Ovary (tissue), 9 donors: ENCODE measurements around the gene SLC16A10. TPM values are rescaled to one million over a fixed set of nuclear protein-coding genes. Genes with fewer than 3 reads are reported as not detected.
"Not testable (repeated sequence)": the region's sequence is repeated elsewhere in the genome, so short reads cannot be mapped to it uniquely, and the experiment has no call there.

Source experiments
- DNase-seq, 5 donors: peaks; one replicate each; pipeline ENCODE4 v3.0.0-alpha.2; 2019 to 2020
- H3K27ac ChIP-seq, 2 donors: fragments of 200-600 bp; one replicate each; pipeline versions ENCODE4 v1.5.1 to v1.8.0; 2019 to 2022
- H3K27me3 ChIP-seq: fragments of 200-600 bp; one replicate; pipeline ENCODE4 v1.8.0; 2022
- H3K36me3 ChIP-seq: fragments of 200-600 bp; sonication (generic); one replicate; pipeline ENCODE4 v1.5.1; 2019
- H3K4me1 ChIP-seq: one replicate; pipeline ENCODE4 v1.8.1; 2013; ENCODE audit warnings: mild to moderate bottlenecking, moderate library complexity; ENCODE audit not compliant: insufficient read depth
- H3K4me3 ChIP-seq: fragments of 200-600 bp; sonication (generic); one replicate; pipeline ENCODE4 v1.5.1; 2017
- H3K9me3 ChIP-seq, 2 donors: fragments of 200-600 bp in 1 of 2; sonication (generic) in 1 of 2; one replicate each; pipeline versions ENCODE4 v1.5.1 to v1.8.1; 2013 to 2019; ENCODE audit warnings: mild to moderate bottlenecking in 1 of 2, moderate library complexity in 1 of 2
- EP300 ChIP-seq: sonication (generic); formaldehyde crosslinking; IDR thresholded peaks from one replicate; pipeline ENCODE4 v1.6.1; 2017; ENCODE audit warnings: antibody characterized with exemption
- POLR2A ChIP-seq: fragments of 450-650 bp; IDR thresholded peaks from one replicate; pipeline ENCODE4 v1.6.1; 2017; ENCODE audit warnings: antibody characterized with exemption, mild to moderate bottlenecking, moderate library complexity
- WGBS, 3 donors: extraction: QIAGEN DNeasy Blood & Tissue Kit in 1 of 3; methylation state at CpG; one replicate each; pipeline versions ENCODE4 v1.1.5 to v1.1.7; 2013 to 2017; 5-methylcytosine and 5-hydroxymethylcytosine counted together
- intact Hi-C, 4 donors: fragments of 100-400 bp; cut with DNase I; formaldehyde crosslinking; loops; one replicate each; pipeline versions ENCODE4 v1.11.0 to v1.15.1; 2022 to 2023
- polyA plus RNA-seq, 2 donors: library from polyadenylated mRNA; stranded (reverse); fragments of 200-250 nt in 1 of 2; fragments of 350-450 nt in 1 of 2; fragmentation: Illumina TruSeq in 1 of 2; extraction: RNeasy Lipid Tissue Mini Kit (QIAGEN cat#74804) in 1 of 2; gene quantifications; one replicate each; pipeline ENCODE4 v1.2.3, GENCODE V29; 2013 to 2014
- total RNA-seq, 7 donors: library from RNA; depleted of rRNA in 2 of 7; stranded (reverse); fragments of >200 nt in 2 of 7; fragmentation: NEBNext Ultra II Directional in 3 of 7; extraction: Animal tissue kit (Norgen Biotek cat#: 25700) in 3 of 7; gene quantifications; one replicate each; pipeline versions ENCODE4 v1.1.0 to v1.2.4, GENCODE V29; 2016 to 2023
- TF ChIP-seq, protein P1 (sequence below), 3 donors: fragments of 450-650 bp in 2 of 3; fragments of 200-600 bp in 1 of 3; IDR thresholded peaks; one replicate each; pipeline versions ENCODE4 v1.5.1 to v1.8.0; 2016 to 2022; ENCODE audit warnings: antibody characterized with exemption in 3 of 3, mild to moderate bottlenecking in 1 of 3
- donor health status: DM: no; HTN: no; CAD: no; lungs with moderate emphysema.
- donor health status: DM: no; HTN: no; CAD: no.
- donor health status: Bipolar disorder and iron deficiency.
- donor health status: DM: yes; HTN: yes; CAD: no.
- donor health status: DM: no; HTN: no; CAD: no.
- donor health status: DM: yes; HTN: yes; CAD: no.

Gene SLC16A10
- total and polyA plus RNA-seq, 9 donors, result 0.80 to 10.8 (median 4.0) TPM

DNA sequence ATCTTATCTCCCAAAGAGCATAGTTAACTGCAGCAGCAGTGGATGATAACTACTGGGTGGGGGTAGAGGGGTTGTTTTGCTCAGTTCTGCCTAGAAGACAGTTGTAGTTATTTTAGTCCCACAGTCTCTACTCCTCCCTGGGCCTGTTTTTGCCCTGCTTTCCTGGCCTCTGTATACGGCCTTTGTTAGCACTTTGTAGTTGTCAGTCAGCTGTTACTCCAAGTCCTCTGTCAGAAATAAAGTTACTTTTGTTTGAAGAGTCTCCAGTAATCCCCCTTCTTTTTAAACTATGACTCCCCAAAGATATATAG is 113.9 kb downstream of the SLC16A10 start:
- intact Hi-C loops, result no loop called here
- Histone ChIP-seq H3K4me3 (no peak overlapping the region), H3K9me3 (no peaks in the 10 kb centered on the region), H3K36me3 (no peaks in the 10 kb centered on the region), H3K27me3 (no peaks in the 10 kb centered on the region), H3K27ac (no peak overlapping the region), H3K4me1 (no peaks in the 10 kb centered on the region)
- WGBS, 3 donors, result 57 to 69% (median 63%) methylated on average over 1 of the region's 1 CpG
- TF ChIP-seq EP300 (no peak), POLR2A (no peak)
- TF ChIP-seq, protein P1, sequence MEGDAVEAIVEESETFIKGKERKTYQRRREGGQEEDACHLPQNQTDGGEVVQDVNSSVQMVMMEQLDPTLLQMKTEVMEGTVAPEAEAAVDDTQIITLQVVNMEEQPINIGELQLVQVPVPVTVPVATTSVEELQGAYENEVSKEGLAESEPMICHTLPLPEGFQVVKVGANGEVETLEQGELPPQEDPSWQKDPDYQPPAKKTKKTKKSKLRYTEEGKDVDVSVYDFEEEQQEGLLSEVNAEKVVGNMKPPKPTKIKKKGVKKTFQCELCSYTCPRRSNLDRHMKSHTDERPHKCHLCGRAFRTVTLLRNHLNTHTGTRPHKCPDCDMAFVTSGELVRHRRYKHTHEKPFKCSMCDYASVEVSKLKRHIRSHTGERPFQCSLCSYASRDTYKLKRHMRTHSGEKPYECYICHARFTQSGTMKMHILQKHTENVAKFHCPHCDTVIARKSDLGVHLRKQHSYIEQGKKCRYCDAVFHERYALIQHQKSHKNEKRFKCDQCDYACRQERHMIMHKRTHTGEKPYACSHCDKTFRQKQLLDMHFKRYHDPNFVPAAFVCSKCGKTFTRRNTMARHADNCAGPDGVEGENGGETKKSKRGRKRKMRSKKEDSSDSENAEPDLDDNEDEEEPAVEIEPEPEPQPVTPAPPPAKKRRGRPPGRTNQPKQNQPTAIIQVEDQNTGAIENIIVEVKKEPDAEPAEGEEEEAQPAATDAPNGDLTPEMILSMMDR (IDR thresholded peaks at IDR 0.05), result no peak
- no peak for DNase-seq

DNA sequence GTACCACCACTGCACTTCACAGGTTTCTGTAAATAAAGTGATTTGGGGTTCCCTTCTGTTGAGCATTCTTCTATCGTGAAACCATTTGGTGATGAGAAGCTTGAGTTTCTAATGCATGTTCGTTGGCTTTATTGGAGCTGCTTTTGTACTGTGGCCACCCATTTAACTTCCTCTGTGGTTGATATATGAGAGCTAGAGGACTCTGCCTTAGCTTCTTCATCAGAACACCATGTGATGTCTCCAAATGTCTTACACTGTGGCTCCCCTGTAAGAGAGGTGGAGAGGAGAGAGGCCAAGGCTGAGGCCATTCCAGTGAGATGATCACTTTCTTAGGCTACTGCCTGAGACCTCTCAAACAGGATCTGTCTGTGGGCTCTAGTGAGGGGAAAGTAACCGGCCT is 114.5 kb downstream of the SLC16A10 start:
- no peak overlapping the region for H3K27ac ChIP-seq
- 85 to 93% (median 92%) methylated on average over 3 of the region's 3 CpGs for WGBS, 3 donors
- TF ChIP-seq POLR2A, result no peak
- TF ChIP-seq, protein P1 (IDR thresholded peaks at IDR 0.05), result no peak
- no peak for TF ChIP-seq EP300
- intact Hi-C loops, result no loop called here
- no peaks in the 10 kb centered on the region for H3K9me3 ChIP-seq
- H3K27me3 ChIP-seq, result no peaks in the 10 kb centered on the region
- no peaks in the 10 kb centered on the region for H3K36me3 ChIP-seq
- no peak for DNase-seq
- H3K4me3 ChIP-seq, result no peak overlapping the region
- H3K4me1 ChIP-seq, result no peaks in the 10 kb centered on the region

DNA sequence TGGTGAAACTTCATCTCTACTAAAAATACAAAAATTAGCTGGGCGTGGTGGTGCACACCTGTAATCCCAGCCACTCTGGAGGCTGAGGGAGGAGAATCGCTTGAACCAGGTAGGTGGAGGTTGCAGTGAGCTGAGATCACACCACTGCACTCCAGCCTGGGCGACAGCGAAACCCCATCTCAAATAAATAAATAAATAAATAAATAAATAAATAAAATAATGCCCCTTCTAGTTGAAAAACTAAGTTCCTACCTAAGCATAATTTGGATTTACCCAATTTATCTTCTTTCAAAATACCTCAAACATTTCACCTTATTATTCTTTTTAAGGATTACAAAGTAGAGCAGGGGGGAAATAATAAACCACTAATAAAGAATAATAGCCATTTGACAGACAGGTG is 116.2 kb downstream of the SLC16A10 start:
- DNase-seq, H3K9me3 ChIP-seq, intact Hi-C loops, H3K27me3 ChIP-seq, H3K36me3 ChIP-seq, H3K4me3 ChIP-seq, H3K27ac ChIP-seq, H3K4me1 ChIP-seq: not testable (repeated sequence)
- 97 to 98% (median 97%) methylated on average over 4 of the region's 4 CpGs for WGBS, 3 donors

DNA sequence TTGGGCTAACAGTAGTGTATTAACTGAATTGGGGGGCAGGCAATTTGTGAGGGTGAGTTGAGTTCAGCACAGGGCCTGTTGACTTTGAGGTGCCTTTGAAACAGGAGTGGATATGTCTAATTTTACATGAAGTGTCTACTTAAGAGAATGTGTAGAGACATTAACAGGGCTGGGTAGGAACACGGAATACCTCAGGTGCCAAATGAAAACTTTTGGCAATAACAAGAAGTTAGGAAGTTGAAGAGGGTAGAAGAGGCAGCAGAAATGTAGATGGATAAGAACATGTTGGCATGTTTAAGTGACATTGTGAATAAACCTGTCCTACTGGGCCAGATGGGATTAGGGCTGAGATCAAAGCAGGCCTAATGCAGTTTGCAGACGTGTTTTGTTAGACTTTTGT is 117.0 kb downstream of the SLC16A10 start:
- no peaks in the 10 kb centered on the region for H3K4me1 ChIP-seq
- WGBS, 3 donors, result 86 to 91% (median 88%) methylated on average over 2 of the region's 2 CpGs
- H3K27ac ChIP-seq, result no peak overlapping the region
- TF ChIP-seq EP300, result no peak
- TF ChIP-seq, protein P1 (IDR thresholded peaks at IDR 0.05), result no peak
- TF ChIP-seq POLR2A, result no peak
- no peaks in the 10 kb centered on the region for H3K27me3 ChIP-seq
- DNase-seq, result no peak
- intact Hi-C loops, result no loop called here
- H3K9me3 ChIP-seq, result no peaks in the 10 kb centered on the region
- H3K36me3 ChIP-seq, result no peaks in the 10 kb centered on the region
- no peak overlapping the region for H3K4me3 ChIP-seq

DNA sequence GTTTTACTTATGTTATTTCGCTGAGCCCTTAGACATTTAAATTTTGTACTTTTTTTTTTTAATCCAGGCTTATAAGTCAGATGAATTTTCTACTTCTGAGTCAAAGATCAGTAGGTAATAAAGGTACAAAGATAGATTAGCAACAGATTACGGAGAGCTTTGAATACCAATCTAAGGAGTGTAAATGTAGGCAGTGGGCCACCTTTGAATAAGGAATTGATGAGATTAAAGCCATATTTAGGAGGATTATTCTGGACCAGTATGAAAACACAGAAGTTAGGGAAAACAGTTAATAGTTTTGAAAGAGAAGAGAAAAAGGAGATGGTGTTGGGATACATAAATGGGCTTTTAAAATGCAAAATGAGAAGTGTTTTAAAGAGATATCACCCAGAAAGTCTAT is 117.6 kb downstream of the SLC16A10 start:
- 95 to 98% (median 95%) methylated on average over 2 of the region's 2 CpGs for WGBS, 3 donors
- intact Hi-C loops, result no loop called here
- H3K27me3 ChIP-seq, result no peaks in the 10 kb centered on the region

More for the DNA sequence above, 117.6 kb downstream of the SLC16A10 start:
- Histone ChIP-seq H3K4me1 (no peaks in the 10 kb centered on the region), H3K9me3 (no peaks in the 10 kb centered on the region), H3K36me3 (no peaks in the 10 kb centered on the region), H3K4me3 (no peak overlapping the region), H3K27ac (no peak overlapping the region)
- TF ChIP-seq, protein P1 (IDR thresholded peaks at IDR 0.05), result no peak
- no peak for TF ChIP-seq EP300
- no peak for TF ChIP-seq POLR2A
- no peak for DNase-seq
